Neural progenitor cell (in vitro differentiated cells): ENCODE data around the gene CCDC71.

Source experiments
- CTCF ChIP-seq: fragments of 200-600 bp; sonication (generic); IDR thresholded peaks from 2 replicates; pipeline ENCODE4 v1.5.1; 2017; ENCODE audit warnings: antibody characterized with exemption, mild to moderate bottlenecking
- EZH2 ChIP-seq: fragments of 200-600 bp; sonication (generic); IDR thresholded peaks from 2 replicates; pipeline ENCODE4 v1.6.1; 2017; ENCODE audit warnings: antibody characterized with exemption, mild to moderate bottlenecking, moderate library complexity

GRCh38 chr3:49119439-49119838 lies 46.7 kb downstream of the CCDC71 start:
- TF ChIP-seq CTCF (no peak), EZH2 (no peak)
